ENCODE measurements around the gene RNF144A. TPM values are rescaled to one million over a fixed set of nuclear protein-coding genes. Genes with fewer than 3 reads are reported as not detected.

The RNF144A gene
- total RNA-seq, 1 experiment from 2014 or later: 13.0 TPM

GRCh38 chr2:7061450-7061789 lies 144.2 kb downstream of the RNF144A start:
- RAD21 ChIA-PET (ENCODE audit: low non-redundant PET in 1 of 2, low total read pairs in 2 of 2, uncharacterized antibody in 2 of 2, unreplicated experiment in 2 of 2): no interaction called here
- no peaks in the 10 kb centered on the region for H4K20me1 ChIP-seq (ENCODE audit: insufficient read depth)
- no peak for TF ChIP-seq EZH2phosphoT487 (IDR thresholded peaks at IDR 0.05; ENCODE audit: borderline replicate concordance)
- no peak for TF ChIP-seq CTCF (IDR thresholded peaks at IDR 0.05 in 2 of 3, conservative IDR thresholded peaks at IDR 0.05 in 1 of 3; ENCODE audit: borderline replicate concordance in 1 of 3, insufficient read depth in 1 of 3, low read depth in 2 of 3, low read length in 2 of 3)
- TF ChIP-seq REST (IDR thresholded peaks at IDR 0.05; ENCODE audit: low read depth): no peak
- TF ChIP-seq SIN3A (IDR thresholded peaks at IDR 0.05; ENCODE audit: low read depth): no peak
- TF ChIP-seq POLR2AphosphoS5 (IDR thresholded peaks at IDR 0.05; ENCODE audit: low read depth, low read length): no peak
- TF ChIP-seq EGR1 (IDR thresholded peaks at IDR 0.05; ENCODE audit: low read depth): no peak
- TF ChIP-seq YY1 (IDR thresholded peaks at IDR 0.05; ENCODE audit: extremely low read depth, insufficient replicate concordance, low read depth, low read length): no peak
- no peak for TF ChIP-seq RAD21 (IDR thresholded peaks at IDR 0.05; ENCODE audit: low read depth)
- TF ChIP-seq ZNF274 (IDR thresholded peaks at IDR 0.05; ENCODE audit: low read depth, low read length): no peak
- TF ChIP-seq ZFX (IDR thresholded peaks at IDR 0.05): no peak
- TF ChIP-seq POLR2A (IDR thresholded peaks at IDR 0.05; ENCODE audit: borderline replicate concordance, extremely low read depth, insufficient read depth, insufficient read length): no peak
- TF ChIP-seq SRF (IDR thresholded peaks at IDR 0.05; ENCODE audit: low read depth): no peak
- TF ChIP-seq JUND (IDR thresholded peaks at IDR 0.05): no peak
- TF ChIP-seq EZH2 (IDR thresholded peaks at IDR 0.05): no peak
- no TSS peak for BruUV-seq (replicated peaks)
- H3K4me2 ChIP-seq (ENCODE audit: low read length): no peak overlapping the region
- no peaks in the 10 kb centered on the region for H3K36me3 ChIP-seq (ENCODE audit: control insufficient read depth in 1 of 2, insufficient read depth in 2 of 2, low read length in 2 of 2)
- no peak overlapping the region for H3K27ac ChIP-seq (ENCODE audit: low read depth, low read length)
- ATAC-seq: no peak
- H2AFZ ChIP-seq (ENCODE audit: low read depth, low read length, poor library complexity, severe bottlenecking): no peak overlapping the region
- no peak overlapping the region for H3K9ac ChIP-seq (ENCODE audit: low read length)
- no peaks in the 10 kb centered on the region for H3K9me3 ChIP-seq (ENCODE audit: control insufficient read depth in 1 of 2, insufficient read depth in 1 of 2, low read depth in 1 of 2, low read length in 2 of 2)
- H3K4me3 ChIP-seq (replicated peaks in 1 of 2; ENCODE audit: low read depth in 1 of 2, low read length in 2 of 2): no peak overlapping the region
- POLR2A ChIA-PET: no interaction called here
- DNase-seq (ENCODE audit: low read depth, low spot score): no peak
- intact Hi-C loops (cut with micrococcal nuclease): no loop called here
- H3K79me2 ChIP-seq (ENCODE audit: insufficient read depth, low read length): no peaks in the 10 kb centered on the region
- H3K9me2 ChIP-seq (ENCODE audit: insufficient read depth): no peaks in the 10 kb centered on the region
- H3K4me1 ChIP-seq (ENCODE audit: control insufficient read depth in 1 of 2, insufficient read depth in 2 of 2, low read length in 2 of 2): no peaks in the 10 kb centered on the region
- no peaks in the 10 kb centered on the region for H3K27me3 ChIP-seq (ENCODE audit: insufficient read depth, low read length)
- CTCF ChIA-PET: no interaction called here

Data from HCT116 (cell line).